Measurements from ENCODE around the gene COL9A3.

The COL9A3 gene

GRCh38 chr20:62812181-62812906 is 4.5 kb upstream of the COL9A3 start:
- DNase-seq = no peak

- no peak for DNase-seq
These were observed 4.0 kb upstream of the COL9A3 start for GRCh38 chr20:62812907-62813200.

- no peak for DNase-seq
These were observed 3.3 kb upstream of the COL9A3 start for GRCh38 chr20:62813588-62813987.

GRCh38 chr20:62814060-62814708 is 2.7 kb upstream of the COL9A3 start:
- no peak for DNase-seq

GRCh38 chr20:62814709-62815065 is 2.2 kb upstream of the COL9A3 start:
- no peak for DNase-seq

GRCh38 chr20:62815066-62815991 is 1.5 kb upstream of the COL9A3 start:
- DNase-seq = no peak

GRCh38 chr20:62816031-62816883 is 593 bp upstream of the COL9A3 start:
- DNase-seq = no peak

GRCh38 chr20:62817975-62818591 is 1.2 kb downstream of the COL9A3 start:
- no peak for DNase-seq

GRCh38 chr20:62818592-62819493 is 2.0 kb downstream of the COL9A3 start:
- DNase-seq = no peak

GRCh38 chr20:62819494-62820174 is 2.8 kb downstream of the COL9A3 start:
- DNase-seq = no peak

GRCh38 chr20:62820208-62820961 is 3.5 kb downstream of the COL9A3 start:
- DNase-seq = no peak

- no peak for DNase-seq
These were observed 4.3 kb downstream of the COL9A3 start for GRCh38 chr20:62820962-62821725.

GRCh38 chr20:62821726-62822210 is 4.9 kb downstream of the COL9A3 start:
- no peak for DNase-seq

GRCh38 chr20:62822239-62822787 is 5.5 kb downstream of the COL9A3 start:
- DNase-seq = no peak

- DNase-seq = peak; percentile 68
These were observed 6.2 kb downstream of the COL9A3 start for GRCh38 chr20:62822788-62823651.

GRCh38 chr20:62823688-62824475 is 7.0 kb downstream of the COL9A3 start:
- DNase-seq = no peak

All from NCI-H2171 (cell line).